H1 (cell line): ENCODE measurements around the gene PLAC9. TPM values are rescaled to one million over a fixed set of nuclear protein-coding genes. Genes with fewer than 3 reads are reported as not detected.

Experiments used
- CTCF ChIA-PET: fragments of 300-600 bp; sonication (Branson Sonifier 250); formaldehyde crosslinking; loops from one replicate; lab custom pipeline; 2021; ENCODE audit not compliant: partially characterized antibody; lab: Charles Lee
- POLR2A ChIA-PET: fragments of 300-600 bp; sonication (Branson Sonifier 250); formaldehyde crosslinking; loops from one replicate; lab custom pipeline; 2021; ENCODE audit warnings: inconsistent platforms; ENCODE audit not compliant: partially characterized antibody; lab: Charles Lee
- DNase-seq, 2 experiments: peaks; one replicate each; pipeline versions ENCODE4 v3.0.0 to v3.0.0-alpha.2; 2010 to 2022; ENCODE audit warnings: low spot score in 2 of 2, low read depth in 1 of 2, mixed read lengths in 1 of 2
- FAIRE-seq: peaks from 2 replicates; lab custom pipeline; 2011; peaks lifted over from hg19 to GRCh38; lab: Jason Lieb, UNC
- H2AFZ ChIP-seq: 2 replicates; pipeline ENCODE4 v1.8.1; 2012; ENCODE audit warnings: low read length, inconsistent platforms
- H2AK5ac ChIP-seq: 2 replicates; pipeline ENCODE4 v1.6.1; 2013; ENCODE audit warnings: low read depth, low read length
- H2BK120ac ChIP-seq: replicated peaks from 2 replicates; pipeline ENCODE3; 2013; ENCODE audit warnings: low read depth, low read length, inconsistent platforms
- H2BK12ac ChIP-seq: 2 replicates; pipeline ENCODE4 v1.6.1; 2013; ENCODE audit warnings: low read depth, low read length
- H2BK15ac ChIP-seq: 2 replicates; pipeline ENCODE4 v1.6.1; 2013; ENCODE audit warnings: low read length
- H2BK20ac ChIP-seq: 2 replicates; pipeline ENCODE4 v1.6.1; 2013; ENCODE audit warnings: low read length
- H2BK5ac ChIP-seq: 2 replicates; pipeline ENCODE4 v1.6.1; 2013; ENCODE audit warnings: low read depth, low read length
- H3K14ac ChIP-seq: 2 replicates; pipeline ENCODE4 v1.6.1; 2013; ENCODE audit warnings: inconsistent platforms; ENCODE audit not compliant: insufficient read length
- H3K18ac ChIP-seq: 2 replicates; pipeline ENCODE4 v1.6.1; 2013; ENCODE audit warnings: low read length; ENCODE audit errors: extremely low read depth
- H3K23ac ChIP-seq: 2 replicates; pipeline ENCODE4 v1.6.1; 2013; ENCODE audit warnings: inconsistent platforms; ENCODE audit not compliant: insufficient read length
- H3K23me2 ChIP-seq: 2 replicates; pipeline ENCODE4 v1.6.1; 2013; ENCODE audit warnings: low read depth, low read length
- H3K27ac ChIP-seq: 2 replicates; pipeline ENCODE4 v1.6.1; 2011; ENCODE audit warnings: low read depth, low read length, inconsistent platforms
- H3K27me3 ChIP-seq, 4 experiments: replicated peaks in 1 of 4; 1 replicate in 1 of 4; 2 replicates in 3 of 4; pipeline versions ENCODE4 v1.6.1 to v1.8.1; 2011 to 2013; ENCODE audit warnings: low read length in 3 of 4, mild to moderate bottlenecking in 3 of 4, inconsistent platforms in 2 of 4, mixed read lengths in 2 of 4, moderate library complexity in 1 of 4; ENCODE audit not compliant: control insufficient read depth in 3 of 4, insufficient read depth in 3 of 4; ENCODE audit errors: extremely low read depth in 1 of 4
- H3K36me3 ChIP-seq, 4 experiments: 2 replicates each; pipeline versions ENCODE4 v1.6.1 to v1.8.1; 2011 to 2013; ENCODE audit warnings: mild to moderate bottlenecking in 4 of 4, low read length in 3 of 4, moderate library complexity in 2 of 4, control low read depth in 1 of 4, inconsistent platforms in 1 of 4; ENCODE audit not compliant: insufficient read depth in 4 of 4, control insufficient read depth in 2 of 4
- H3K4ac ChIP-seq: replicated peaks from 2 replicates; pipeline ENCODE3; 2013; ENCODE audit warnings: low read length, low read depth, mixed read lengths, inconsistent platforms; ENCODE audit not compliant: insufficient read length
- H3K4me1 ChIP-seq, 4 experiments: replicated peaks in 1 of 4; 1 replicate in 1 of 4; 2 replicates in 3 of 4; pipeline versions ENCODE4 v1.6.1 to v1.8.1; 2011 to 2013; ENCODE audit warnings: low read length in 3 of 4, inconsistent platforms in 2 of 4, mixed read lengths in 1 of 4; ENCODE audit not compliant: insufficient read depth in 4 of 4, control insufficient read depth in 3 of 4
- H3K4me2 ChIP-seq, 2 experiments: 2 replicates each; pipeline versions ENCODE4 v1.6.1 to v1.8.1; 2011 to 2013; ENCODE audit warnings: low read depth in 2 of 2, low read length in 2 of 2, control low read depth in 1 of 2, inconsistent platforms in 1 of 2, mild to moderate bottlenecking in 1 of 2; ENCODE audit not compliant: insufficient read depth in 1 of 2
- H3K4me3 ChIP-seq, 4 experiments: fragments of 200-600, 300-600 bp in 1 of 4; sonication (generic), shearing (Covaris generic), sonication (Bioruptor Twin) in 1 of 4; 2 replicates each; pipeline versions ENCODE4 v1.5.1 to v1.8.1; 2011 to 2016; ENCODE audit warnings: low read length in 4 of 4, low read depth in 3 of 4, control low read depth in 2 of 4, inconsistent platforms in 2 of 4, mild to moderate bottlenecking in 2 of 4, mixed read lengths in 1 of 4, moderate library complexity in 1 of 4; ENCODE audit not compliant: insufficient read depth in 2 of 4; ENCODE audit errors: extremely low read depth in 1 of 4
- H3K56ac ChIP-seq: replicated peaks from 2 replicates; pipeline ENCODE3; 2013; ENCODE audit warnings: low read depth, mild to moderate bottlenecking, mixed read lengths, low read length, inconsistent platforms; ENCODE audit not compliant: insufficient read length
- H3K79me1 ChIP-seq: 2 replicates; pipeline ENCODE4 v1.6.1; 2013; ENCODE audit warnings: low read depth, low read length, control low read depth
- H3K79me2 ChIP-seq, 2 experiments: 2 replicates each; pipeline versions ENCODE4 v1.6.1 to v1.8.1; 2012 to 2013; ENCODE audit warnings: low read length in 2 of 2, mild to moderate bottlenecking in 2 of 2, inconsistent platforms in 1 of 2; ENCODE audit not compliant: insufficient read depth in 2 of 2, control insufficient read depth in 1 of 2
- H3K9ac ChIP-seq, 4 experiments: replicated peaks in 1 of 4; 1 replicate in 1 of 4; 2 replicates in 3 of 4; pipeline versions ENCODE4 v1.6.1 to v1.8.1; 2011 to 2013; ENCODE audit warnings: low read depth in 3 of 4, low read length in 3 of 4, control low read depth in 2 of 4, mild to moderate bottlenecking in 2 of 4, moderate library complexity in 2 of 4, inconsistent platforms in 1 of 4; ENCODE audit errors: extremely low read depth in 1 of 4
- H3K9me3 ChIP-seq, 2 experiments: 2 replicates each; pipeline versions ENCODE4 v1.6.1 to v1.8.1; 2012 to 2013; ENCODE audit warnings: mild to moderate bottlenecking in 2 of 2, moderate library complexity in 2 of 2, control low read depth in 1 of 2, inconsistent platforms in 1 of 2, low read depth in 1 of 2, low read length in 1 of 2, mixed read lengths in 1 of 2; ENCODE audit not compliant: insufficient read depth in 2 of 2
- H4K20me1 ChIP-seq, 2 experiments: replicated peaks in 1 of 2; 2 replicates each; pipeline versions ENCODE3 to v1.8.1; 2011 to 2013; ENCODE audit warnings: inconsistent platforms in 2 of 2, low read length in 2 of 2, mild to moderate bottlenecking in 1 of 2; ENCODE audit not compliant: insufficient read depth in 2 of 2, control insufficient read depth in 1 of 2
- H4K5ac ChIP-seq: 2 replicates; pipeline ENCODE4 v1.6.1; 2013; ENCODE audit warnings: low read length, low read depth, mixed read lengths, inconsistent platforms; ENCODE audit not compliant: insufficient read length
- H4K8ac ChIP-seq: 2 replicates; pipeline ENCODE4 v1.8.0; 2013; ENCODE audit warnings: mild to moderate bottlenecking, moderate library complexity, low read length, inconsistent platforms; ENCODE audit not compliant: insufficient read depth; ENCODE audit errors: extremely low read depth
- H4K91ac ChIP-seq: replicated peaks from 2 replicates; pipeline ENCODE3; 2013; ENCODE audit warnings: low read length, mixed read lengths, inconsistent platforms; ENCODE audit not compliant: insufficient read length
- KDM5A ChIP-seq: fragments of 200-600 bp; IDR thresholded peaks from 2 replicates; pipeline ENCODE4 v1.7.1; 2012; ENCODE audit warnings: mild to moderate bottlenecking, low read length, inconsistent platforms, mixed read lengths
- SP4 ChIP-seq: IDR thresholded peaks from 2 replicates; pipeline ENCODE4 v1.6.1; 2012; ENCODE audit warnings: low read length, inconsistent platforms
- SRF ChIP-seq: IDR thresholded peaks from 2 replicates; pipeline ENCODE4 v1.6.1; 2011; ENCODE audit warnings: mild to moderate bottlenecking, low read depth, low read length, moderate library complexity
- YY1 ChIP-seq: IDR thresholded peaks from 2 replicates; pipeline ENCODE4 v1.6.1; 2011; ENCODE audit warnings: low read depth, mild to moderate bottlenecking, low read length
- WGBS, 2 experiments: shearing (Covaris generic) in 1 of 2; methylation state at CpG; one replicate each; pipeline versions ENCODE4 v1.1.6 to v1.1.7; 2013 to 2015; ENCODE audit warnings: low lambda C conversion rate in 2 of 2, mixed read lengths in 2 of 2, inconsistent platforms in 1 of 2, low coverage in 1 of 2, missing lambda C conversion rate in 1 of 2; ENCODE audit not compliant: insufficient replicate concordance in 2 of 2, insufficient coverage in 1 of 2, insufficient read length in 1 of 2; ENCODE audit errors: extremely low coverage in 1 of 2, missing lambda C conversion rate in 1 of 2; 5-methylcytosine and 5-hydroxymethylcytosine counted together
- polyA plus RNA-seq, 7 experiments: library from polyadenylated mRNA; depleted of rRNA in 3 of 7; stranded (reverse) in 5 of 7; unstranded in 2 of 7; fragments of >200 nt in 5 of 7; fragments of 200-250 nt in 2 of 7; gene quantifications; 1 replicate in 5 of 7; 2 replicates in 1 of 7; 4 replicates in 1 of 7; pipeline versions ENCODE4 v1.2.1 to v1.2.3, GENCODE V29; 2011 to 2013; ENCODE audit warnings: missing spikeins in 2 of 7, mixed read lengths in 2 of 7
- total RNA-seq: library from RNA; stranded (reverse); fragmentation: NEBNext Ultra II Directional; extraction: Animal tissue kit (Norgen Biotek cat#: 25700); gene quantifications from 2 replicates; pipeline ENCODE4 v1.2.1, GENCODE V29; 2021
- TF ChIP-seq, protein P1 (sequence below): IDR thresholded peaks from 2 replicates; pipeline ENCODE4 v1.6.1; 2012; ENCODE audit warnings: inconsistent platforms

Gene PLAC9
- total and polyA plus RNA-seq, 2 of the 8 experiments (the other 6 are each of a cell fraction or from before 2014, with no cell fraction given), result 8.4 to 16.7 TPM

DNA sequence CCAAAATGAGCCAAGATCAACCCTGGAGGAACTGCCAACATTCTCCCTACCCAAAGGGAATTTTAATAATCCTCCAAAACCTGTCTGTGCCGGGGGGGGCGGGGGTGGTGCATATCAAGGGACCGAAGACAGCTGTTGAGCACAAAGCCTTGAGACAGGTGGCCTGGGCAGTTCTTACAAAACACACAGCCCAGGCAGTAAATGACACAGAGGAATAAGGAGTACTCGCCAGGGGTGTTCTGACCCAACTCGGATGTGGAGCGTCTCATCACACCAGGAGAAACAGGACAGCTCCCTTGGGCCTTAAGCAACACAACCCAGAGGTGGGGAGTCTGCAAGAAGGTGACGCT, 35.6 kb downstream of the PLAC9 start:
- Histone ChIP-seq H2BK15ac (no peak overlapping the region), H4K5ac (no peak overlapping the region), H3K14ac (no peak overlapping the region), H3K9me3 (no peaks in the 10 kb centered on the region), H2BK12ac (no peak overlapping the region), H3K4me3 (no peak overlapping the region), H2BK5ac (no peak overlapping the region), H2BK20ac (no peak overlapping the region), H3K4me1 (peaks cover 2 to 16% (median 9%) of the 10 kb centered on the region in 4 experiments), H3K27ac (no peak overlapping the region), H3K23ac (no peak overlapping the region), H2BK120ac (no peak overlapping the region), H4K91ac (no peak overlapping the region), H3K4me2 (no peak overlapping the region), H3K23me2 (no peaks in the 10 kb centered on the region), H3K79me2 (no peaks in the 10 kb centered on the region), H3K9ac (no peak overlapping the region), H3K56ac (no peak overlapping the region), H3K4ac (no peak overlapping the region), H3K36me3 (0 out of 8 replicates have a peak, but pooled peaks cover 0 to 4% (median 0%) of the 10 kb centered on the region in 4 experiments), H4K20me1 (peaks cover 2% of the 10 kb centered on the region in 2 experiments), H3K79me1 (no peaks in the 10 kb centered on the region; the same call in 1 of the 2 replicates), H3K18ac (no peak overlapping the region), H2AK5ac (no peak overlapping the region), H2AFZ (no peak overlapping the region), H4K8ac (no peak overlapping the region), H3K27me3 (no peaks in the 10 kb centered on the region)
- TF ChIP-seq, protein P1, sequence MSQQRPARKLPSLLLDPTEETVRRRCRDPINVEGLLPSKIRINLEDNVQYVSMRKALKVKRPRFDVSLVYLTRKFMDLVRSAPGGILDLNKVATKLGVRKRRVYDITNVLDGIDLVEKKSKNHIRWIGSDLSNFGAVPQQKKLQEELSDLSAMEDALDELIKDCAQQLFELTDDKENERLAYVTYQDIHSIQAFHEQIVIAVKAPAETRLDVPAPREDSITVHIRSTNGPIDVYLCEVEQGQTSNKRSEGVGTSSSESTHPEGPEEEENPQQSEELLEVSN, result no peak
- no peak for TF ChIP-seq SP4
- no peak for TF ChIP-seq YY1
- TF ChIP-seq KDM5A, result no peak
- TF ChIP-seq SRF, result no peak
- no peak for DNase-seq
- POLR2A ChIA-PET, result no interaction called here
- WGBS, 2 experiments, result 83% methylated on average over 7 of the region's 7 CpGs; no CpG with 5 or more reads in 1 of the 2 experiments
- CTCF ChIA-PET, result interaction anchor here (0.6 to 5.8 kb wide), 13 partner anchors 11 to 53 kb away, joined by 3 to 59 read pairs (median 5); no protein-coding TSS in a partner anchor
- FAIRE-seq, result no peak
